WTC11 (cell line): ENCODE data around the gene RASGRF2. TPM values are rescaled to one million over a fixed set of nuclear protein-coding genes. Genes with fewer than 3 reads are reported as not detected.
A peak's percentile ranks its signal among the peaks of the same experiment; 100 is the strongest.

ENCODE experiments used
- ATAC-seq: fragments of 200-7000 bp; cut with Tn5 transposase; 2 replicates; pipeline ENCODE4 v1.10.0; 2021; ENCODE audit warnings: mild to moderate bottlenecking, moderate library complexity
- CTCF ChIA-PET: fragments of 300-600 bp; sonication (Branson Sonifier 250); formaldehyde crosslinking; loops from one replicate; lab custom pipeline; 2021; ENCODE audit warnings: antibody characterized with exemption; lab: Charles Lee
- POLR2A ChIA-PET: fragments of 350-600 bp; sonication (Branson Sonifier 250); formaldehyde crosslinking; loops from one replicate; lab custom pipeline; 2021; ENCODE audit warnings: antibody characterized with exemption; lab: Charles Lee
- DNase-seq: peaks from one replicate; pipeline ENCODE4 v3.0.0; 2021; ENCODE audit warnings: low spot score
- H3K27ac Mint-ChIP-seq: 2 replicates; pipeline ENCODE4 v1.8.0; 2021; ENCODE audit warnings: mixed read lengths
- H3K27me3 Mint-ChIP-seq: 2 replicates; pipeline ENCODE4 v1.8.0; 2021; ENCODE audit warnings: low read depth, mild to moderate bottlenecking, moderate library complexity, mixed read lengths
- H3K36me3 Mint-ChIP-seq: 2 replicates; pipeline ENCODE4 v1.8.0; 2021; ENCODE audit warnings: mixed read lengths
- H3K4me1 Mint-ChIP-seq: 2 replicates; pipeline ENCODE4 v1.8.0; 2022; ENCODE audit warnings: mixed read lengths
- H3K4me3 Mint-ChIP-seq: 2 replicates; pipeline ENCODE4 v1.8.0; 2021; ENCODE audit warnings: mild to moderate bottlenecking, moderate library complexity, mixed read lengths
- H3K9me3 Mint-ChIP-seq: 2 replicates; pipeline ENCODE4 v1.8.0; 2021; ENCODE audit warnings: mixed read lengths
- ATF1 ChIP-seq: sonication (generic); formaldehyde crosslinking; IDR thresholded peaks from 2 replicates; pipeline ENCODE4 v1.8.1; 2023; ENCODE audit warnings: mild to moderate bottlenecking, moderate library complexity, missing genetic modification reagents
- CREB1 ChIP-seq: sonication (generic); formaldehyde crosslinking; IDR thresholded peaks from 2 replicates; pipeline ENCODE4 v1.8.0; 2023; ENCODE audit warnings: mild to moderate bottlenecking, missing genetic modification reagents
- E2F4 ChIP-seq: sonication (generic); formaldehyde crosslinking; IDR thresholded peaks from 2 replicates; pipeline ENCODE4 v1.8.1; 2022; ENCODE audit warnings: low read depth, mild to moderate bottlenecking, moderate library complexity, missing genetic modification reagents, borderline replicate concordance
- EMX1 ChIP-seq: fragments of 250-450 bp; sonication (Bioruptor Pico); IDR thresholded peaks from 2 replicates; pipeline ENCODE4 v1.8.0; 2021; ENCODE audit warnings: mild to moderate bottlenecking
- FOXK1 ChIP-seq: sonication (generic); formaldehyde crosslinking; IDR thresholded peaks from 2 replicates; pipeline ENCODE4 v1.8.0; 2022; ENCODE audit warnings: mild to moderate bottlenecking, moderate library complexity, missing genetic modification reagents
- GABPB1 ChIP-seq: sonication (generic); formaldehyde crosslinking; IDR thresholded peaks from 2 replicates; pipeline ENCODE4 v1.8.1; 2023; ENCODE audit warnings: mild to moderate bottlenecking, missing genetic modification reagents
- IRF1 ChIP-seq: sonication (generic); formaldehyde crosslinking; IDR thresholded peaks from 2 replicates; pipeline ENCODE4 v1.8.0; 2023; ENCODE audit warnings: missing genetic modification reagents
- JAZF1 ChIP-seq: fragments of 250-450 bp; sonication (Bioruptor Pico); IDR thresholded peaks from 2 replicates; pipeline ENCODE4 v1.9.0; 2021; ENCODE audit warnings: moderate library complexity, mild to moderate bottlenecking, inconsistent platforms
- MYBL2 ChIP-seq: sonication (generic); formaldehyde crosslinking; IDR thresholded peaks from 2 replicates; pipeline ENCODE4 v1.8.1; 2023; ENCODE audit warnings: mild to moderate bottlenecking, moderate library complexity, missing genetic modification reagents
- PREB ChIP-seq: sonication (generic); formaldehyde crosslinking; IDR thresholded peaks from 2 replicates; pipeline ENCODE4 v1.8.1; 2022; ENCODE audit warnings: mild to moderate bottlenecking, missing genetic modification reagents, moderate library complexity, borderline replicate concordance
- SP1 ChIP-seq: sonication (generic); formaldehyde crosslinking; conservative IDR thresholded peaks from 2 replicates; pipeline ENCODE4 v1.8.1; 2022; ENCODE audit warnings: missing genetic modification reagents
- ZNF219 ChIP-seq: sonication (generic); formaldehyde crosslinking; IDR thresholded peaks from 2 replicates; pipeline ENCODE4 v1.8.0; 2023; ENCODE audit warnings: missing genetic modification reagents, mild to moderate bottlenecking, borderline replicate concordance
- ZNF232 ChIP-seq: sonication (generic); formaldehyde crosslinking; IDR thresholded peaks from 2 replicates; pipeline ENCODE4 v1.8.0; 2022; ENCODE audit warnings: mild to moderate bottlenecking, missing genetic modification reagents
- total RNA-seq: library from RNA; stranded (reverse); gene quantifications from 3 replicates; pipeline ENCODE4 v1.2.3, GENCODE V29; 2021
- TF ChIP-seq, protein P1 (sequence below): sonication (generic); formaldehyde crosslinking; IDR thresholded peaks from 2 replicates; pipeline ENCODE4 v1.8.0; 2022; ENCODE audit warnings: mild to moderate bottlenecking, missing genetic modification reagents
- TF ChIP-seq, protein P2 (sequence below): sonication (generic); formaldehyde crosslinking; IDR thresholded peaks from 2 replicates; pipeline ENCODE4 v1.8.1; 2022; ENCODE audit warnings: missing genetic modification reagents, borderline replicate concordance
- TF ChIP-seq, protein P3 (sequence below): sonication (generic); formaldehyde crosslinking; IDR thresholded peaks from 2 replicates; pipeline ENCODE4 v1.8.1; 2022; ENCODE audit warnings: low read depth, missing genetic modification reagents, borderline replicate concordance
- TF ChIP-seq, protein P4 (sequence below): sonication (generic); formaldehyde crosslinking; IDR thresholded peaks from 2 replicates; pipeline ENCODE4 v1.8.1; 2023; ENCODE audit warnings: mild to moderate bottlenecking, missing genetic modification reagents, moderate library complexity

RASGRF2 gene
- total RNA-seq, 1 experiment from 2014 or later = 17.6 TPM

GRCh38 chr5:81068063-81068462 is 107.9 kb downstream of the RASGRF2 start:
- no peak overlapping the region for H3K4me3 Mint-ChIP-seq
- ChIA-PET POLR2A (no interaction called here), CTCF (no interaction called here)
- TF ChIP-seq ATF1 (CRISPR knock-in tag) (no peak), MYBL2 (CRISPR knock-in tag) (no peak), E2F4 (CRISPR knock-in tag) (no peak)
- TF ChIP-seq, protein P1, sequence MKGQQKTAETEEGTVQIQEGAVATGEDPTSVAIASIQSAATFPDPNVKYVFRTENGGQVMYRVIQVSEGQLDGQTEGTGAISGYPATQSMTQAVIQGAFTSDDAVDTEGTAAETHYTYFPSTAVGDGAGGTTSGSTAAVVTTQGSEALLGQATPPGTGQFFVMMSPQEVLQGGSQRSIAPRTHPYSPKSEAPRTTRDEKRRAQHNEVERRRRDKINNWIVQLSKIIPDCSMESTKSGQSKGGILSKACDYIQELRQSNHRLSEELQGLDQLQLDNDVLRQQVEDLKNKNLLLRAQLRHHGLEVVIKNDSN (CRISPR knock-in tag) = no peak
- H3K36me3 Mint-ChIP-seq = peaks cover 8% of the 10 kb centered on the region
- peaks cover 16% of the 10 kb centered on the region for H3K4me1 Mint-ChIP-seq
- no peak overlapping the region; the same call in 1 of the 2 replicates for H3K27ac Mint-ChIP-seq
- no peak for ATAC-seq
- H3K9me3 Mint-ChIP-seq = peaks cover 8% of the 10 kb centered on the region
- DNase-seq = no peak
- no peaks in the 10 kb centered on the region for H3K27me3 Mint-ChIP-seq

DNA sequence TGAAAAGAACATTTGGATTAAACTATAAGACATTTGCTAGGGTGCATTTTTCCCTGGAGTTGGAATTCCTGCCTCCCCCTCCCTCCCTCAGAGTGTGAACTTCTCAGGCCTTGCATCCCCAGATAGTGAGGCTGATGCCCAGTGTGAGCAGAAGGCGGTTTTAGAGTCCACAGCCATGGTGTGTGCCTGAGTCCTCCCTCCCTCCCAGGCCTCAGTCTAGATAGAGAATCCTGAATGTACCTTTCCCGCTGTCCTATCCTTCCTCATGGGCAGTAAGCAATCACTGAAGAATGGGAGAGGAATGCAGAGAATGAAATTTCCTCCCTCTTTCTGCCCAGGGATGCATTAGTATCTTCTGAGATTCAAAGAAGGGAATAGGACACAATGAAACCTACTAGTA is 108.5 kb downstream of the RASGRF2 start:
- peaks cover 10% of the 10 kb centered on the region for H3K36me3 Mint-ChIP-seq
- POLR2A ChIA-PET = no interaction called here
- no peak overlapping the region for H3K4me3 Mint-ChIP-seq
- peak overlapping the region; percentile 60; the same call in 1 of the 2 replicates for H3K27ac Mint-ChIP-seq
- ATAC-seq = peak; percentile 81
- TF ChIP-seq, protein P2, sequence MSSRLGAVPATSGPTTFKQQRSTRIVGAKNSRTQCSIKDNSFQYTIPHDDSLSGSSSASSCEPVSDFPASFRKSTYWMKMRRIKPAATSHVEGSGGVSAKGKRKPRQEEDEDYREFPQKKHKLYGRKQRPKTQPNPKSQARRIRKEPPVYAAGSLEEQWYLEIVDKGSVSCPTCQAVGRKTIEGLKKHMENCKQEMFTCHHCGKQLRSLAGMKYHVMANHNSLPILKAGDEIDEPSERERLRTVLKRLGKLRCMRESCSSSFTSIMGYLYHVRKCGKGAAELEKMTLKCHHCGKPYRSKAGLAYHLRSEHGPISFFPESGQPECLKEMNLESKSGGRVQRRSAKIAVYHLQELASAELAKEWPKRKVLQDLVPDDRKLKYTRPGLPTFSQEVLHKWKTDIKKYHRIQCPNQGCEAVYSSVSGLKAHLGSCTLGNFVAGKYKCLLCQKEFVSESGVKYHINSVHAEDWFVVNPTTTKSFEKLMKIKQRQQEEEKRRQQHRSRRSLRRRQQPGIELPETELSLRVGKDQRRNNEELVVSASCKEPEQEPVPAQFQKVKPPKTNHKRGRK (CRISPR knock-in tag) = no peak
- TF ChIP-seq ZNF219 (no peak), PREB (no peak), FOXK1 (CRISPR knock-in tag) (no peak), ZNF232 (CRISPR knock-in tag) (no peak), JAZF1 (CRISPR knock-in tag) (no peak), EMX1 (CRISPR knock-in tag) (no peak), IRF1 (CRISPR knock-in tag) (no peak), GABPB1 (no peak), CREB1 (CRISPR knock-in tag) (no peak), SP1 (CRISPR knock-in tag) (no peak)
- TF ChIP-seq, protein P3, sequence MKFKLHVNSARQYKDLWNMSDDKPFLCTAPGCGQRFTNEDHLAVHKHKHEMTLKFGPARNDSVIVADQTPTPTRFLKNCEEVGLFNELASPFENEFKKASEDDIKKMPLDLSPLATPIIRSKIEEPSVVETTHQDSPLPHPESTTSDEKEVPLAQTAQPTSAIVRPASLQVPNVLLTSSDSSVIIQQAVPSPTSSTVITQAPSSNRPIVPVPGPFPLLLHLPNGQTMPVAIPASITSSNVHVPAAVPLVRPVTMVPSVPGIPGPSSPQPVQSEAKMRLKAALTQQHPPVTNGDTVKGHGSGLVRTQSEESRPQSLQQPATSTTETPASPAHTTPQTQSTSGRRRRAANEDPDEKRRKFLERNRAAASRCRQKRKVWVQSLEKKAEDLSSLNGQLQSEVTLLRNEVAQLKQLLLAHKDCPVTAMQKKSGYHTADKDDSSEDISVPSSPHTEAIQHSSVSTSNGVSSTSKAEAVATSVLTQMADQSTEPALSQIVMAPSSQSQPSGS (CRISPR knock-in tag) = no peak
- TF ChIP-seq, protein P4, sequence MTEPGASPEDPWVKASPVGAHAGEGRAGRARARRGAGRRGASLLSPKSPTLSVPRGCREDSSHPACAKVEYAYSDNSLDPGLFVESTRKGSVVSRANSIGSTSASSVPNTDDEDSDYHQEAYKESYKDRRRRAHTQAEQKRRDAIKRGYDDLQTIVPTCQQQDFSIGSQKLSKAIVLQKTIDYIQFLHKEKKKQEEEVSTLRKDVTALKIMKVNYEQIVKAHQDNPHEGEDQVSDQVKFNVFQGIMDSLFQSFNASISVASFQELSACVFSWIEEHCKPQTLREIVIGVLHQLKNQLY (CRISPR knock-in tag) = no peak
- TF ChIP-seq, protein P1 (CRISPR knock-in tag) = no peak
- peaks cover 6% of the 10 kb centered on the region for H3K9me3 Mint-ChIP-seq
- peaks cover 16% of the 10 kb centered on the region for H3K4me1 Mint-ChIP-seq
- no peak for DNase-seq
- CTCF ChIA-PET = no interaction called here
- no peaks in the 10 kb centered on the region for H3K27me3 Mint-ChIP-seq
